OCI-M2 (cell line): ENCODE data around the gene DNAJC2.
"Not testable (repeated sequence)": the region's sequence is repeated elsewhere in the genome, so short reads cannot be mapped to it uniquely, and the experiment has no call there.

Experiments used
- DNase-seq: peaks from one replicate; lab custom pipeline; 2025; ENCODE audit not compliant: unreplicated experiment; lab: John Stamatoyannopoulos, UW

Gene DNAJC2

DNA sequence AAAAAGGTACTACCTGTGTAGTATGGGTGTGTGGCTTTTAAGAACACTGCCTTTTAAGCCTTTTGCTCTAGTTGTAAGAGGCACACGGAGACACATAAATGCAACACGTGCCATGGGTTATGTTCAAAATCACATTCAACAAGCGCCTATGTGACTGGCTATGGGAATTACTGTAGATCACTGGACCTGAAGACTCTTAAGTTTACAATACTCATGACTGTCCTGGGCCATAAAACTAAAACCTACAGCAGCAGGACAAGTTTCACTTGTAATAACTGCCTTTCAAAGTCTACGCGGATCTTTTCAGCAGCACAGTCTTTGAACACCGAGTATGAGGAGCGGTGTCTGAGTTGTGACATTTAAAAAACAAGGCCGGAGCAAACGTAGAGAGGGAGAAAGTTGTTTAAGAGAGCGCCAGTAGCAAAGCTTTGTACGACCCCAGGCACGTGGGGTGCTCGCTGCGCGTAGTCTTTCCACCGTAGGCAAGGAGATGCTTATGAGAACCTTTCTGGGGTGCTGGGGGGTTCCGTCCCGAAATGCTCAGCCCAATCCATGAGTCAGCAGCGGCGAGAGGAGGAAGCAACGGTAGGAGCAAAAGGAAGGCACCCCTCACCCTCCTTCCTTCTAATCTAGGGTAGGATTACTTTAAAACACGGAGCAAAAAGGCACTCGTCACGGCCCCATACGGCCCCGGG, 662 bp downstream of the DNAJC2 start:
- no peak for DNase-seq

DNA sequence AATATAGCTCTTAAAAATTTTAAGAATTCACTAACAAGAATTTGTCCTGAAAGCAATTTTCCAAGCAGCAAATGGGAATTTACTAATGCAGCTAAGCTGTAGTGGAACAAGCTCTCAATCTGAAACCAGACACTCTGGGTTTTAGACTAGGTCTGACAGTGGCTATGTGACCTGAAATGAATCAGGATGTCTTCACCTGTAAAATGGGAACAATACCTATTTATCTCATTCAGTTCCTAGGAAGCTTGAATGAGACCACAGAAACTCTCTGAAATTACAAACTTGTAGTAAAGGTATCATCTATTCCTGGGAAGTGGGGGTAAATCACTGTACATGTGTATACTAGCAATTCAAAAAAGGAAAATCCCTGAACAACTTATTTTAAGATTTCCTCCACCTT, 1.2 kb downstream of the DNAJC2 start:
- DNase-seq = no peak

DNA sequence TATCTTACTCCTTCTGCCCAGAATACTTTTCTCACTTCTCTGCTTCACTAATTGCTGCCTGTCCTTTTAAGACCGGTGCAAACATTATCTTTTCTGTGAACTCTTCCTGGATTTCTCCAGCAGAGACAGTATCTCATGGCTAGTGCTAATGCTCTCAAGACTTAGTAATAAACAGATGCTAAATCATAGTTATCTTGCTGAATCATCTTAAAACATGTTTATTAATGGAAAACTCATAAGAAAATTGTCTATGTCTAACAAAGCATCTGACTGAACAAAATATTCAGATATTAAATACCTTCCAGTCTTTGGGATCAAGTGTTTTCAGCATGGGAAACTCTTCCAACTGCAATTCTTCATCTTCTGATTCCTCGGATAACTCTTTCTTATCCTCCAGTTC, 3.1 kb downstream of the DNAJC2 start:
- no peak for DNase-seq

- DNase-seq = no peak
Observed at GRCh38 chr7:103338864-103339263, 5.7 kb downstream of the DNAJC2 start.

- DNase-seq = no peak
Observed at GRCh38 chr7:103336761-103337160, 7.8 kb downstream of the DNAJC2 start.

DNA sequence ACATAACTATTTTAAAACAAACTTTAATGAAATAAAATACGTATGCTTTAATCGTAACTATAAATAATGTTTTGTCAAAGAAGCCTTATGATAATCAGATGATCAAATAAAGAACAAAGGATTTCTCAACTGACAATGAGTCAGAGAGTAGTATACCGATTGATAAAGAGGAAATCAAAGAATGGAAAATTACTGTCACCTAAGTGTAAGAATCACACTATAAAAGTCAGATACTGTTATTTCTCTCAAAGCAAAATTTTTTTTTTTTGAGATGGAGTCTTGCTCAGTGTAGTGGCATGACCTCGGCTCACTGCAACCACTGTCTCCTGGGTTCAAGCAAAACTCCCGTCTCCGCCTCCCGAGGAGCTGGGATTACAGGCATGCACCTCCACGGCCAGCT, 18.8 kb downstream of the DNAJC2 start:
- DNase-seq = no peak

DNA sequence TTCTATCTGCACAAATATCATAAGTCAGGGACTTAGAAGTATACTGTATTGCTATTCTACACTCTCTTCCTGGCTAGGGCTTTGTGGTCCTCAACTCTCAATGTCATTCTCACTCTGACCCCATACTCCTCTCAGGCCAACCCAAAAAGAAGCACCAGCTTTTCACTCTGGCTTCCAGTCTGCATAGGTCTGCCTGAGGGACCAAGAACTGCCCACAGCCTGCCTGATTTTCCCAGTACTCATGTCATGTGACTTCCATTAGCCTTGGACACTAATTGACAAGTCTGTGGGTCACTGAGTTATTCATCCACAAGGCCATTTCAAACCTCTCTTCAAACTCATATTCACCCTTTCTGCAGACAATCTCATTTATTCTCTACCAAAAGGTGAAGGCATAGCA, 27.6 kb downstream of the DNAJC2 start:
- DNase-seq = no peak

GRCh38 chr7:103316380-103316941, 28.1 kb downstream of the DNAJC2 start:
- DNase-seq = no peak

GRCh38 chr7:103314852-103315251, 29.7 kb downstream of the DNAJC2 start:
- DNase-seq = no peak

- no peak for DNase-seq
Observed at GRCh38 chr7:103307503-103308231, 36.9 kb downstream of the DNAJC2 start.

GRCh38 chr7:103301441-103301840, 43.1 kb downstream of the DNAJC2 start:
- no peak for DNase-seq

DNA sequence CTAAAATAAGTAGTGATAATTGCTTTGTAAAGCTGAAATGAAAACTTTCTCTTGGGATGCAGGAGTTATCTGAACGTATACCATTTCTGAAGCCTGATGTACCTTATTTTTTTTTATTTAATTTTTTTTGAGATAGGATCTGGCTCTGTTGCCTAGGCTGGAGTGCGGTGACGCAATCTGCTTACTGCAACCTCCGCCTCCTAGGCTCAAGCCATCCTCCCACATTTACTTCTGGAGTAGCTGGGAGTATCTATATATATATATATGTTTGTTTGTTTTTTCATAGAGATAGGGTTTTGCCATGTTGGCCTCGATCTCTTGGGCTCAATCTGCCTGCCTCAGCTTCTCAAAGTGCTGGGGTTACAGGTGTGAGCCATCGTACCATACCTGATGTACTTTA, 44.9 kb downstream of the DNAJC2 start:
- DNase-seq = no peak

- DNase-seq = no peak
Observed at GRCh38 chr7:103297837-103298179, 46.8 kb downstream of the DNAJC2 start.

GRCh38 chr7:103296901-103297836, 47.4 kb downstream of the DNAJC2 start, which contains the start of gene PMPCB:
TSS of gene PMPCB (plus strand) at chr7:103297435. CDS start at chr7:103297460, 25 bp downstream.
- peak; percentile 29 for DNase-seq

DNA sequence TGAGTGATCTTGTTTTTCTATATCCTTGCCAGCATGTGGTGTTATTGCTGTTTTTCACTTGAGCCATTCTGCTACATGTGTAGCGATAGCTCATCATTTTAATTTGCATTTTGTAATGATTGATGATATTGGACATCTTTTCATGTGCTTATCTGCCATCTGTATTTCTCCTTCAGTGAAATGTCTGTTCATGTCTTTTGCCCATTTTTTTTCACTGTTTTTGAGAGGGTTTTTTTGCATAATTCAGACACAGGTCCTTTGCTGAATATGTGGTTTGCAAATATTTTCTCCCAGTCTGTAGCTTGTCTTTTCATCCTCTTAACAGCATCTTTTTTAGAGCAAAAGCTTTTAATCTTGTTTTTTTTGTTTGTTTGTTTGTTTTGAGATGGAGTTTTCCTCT, 51.0 kb downstream of the DNAJC2 start:
- no peak for DNase-seq

DNA sequence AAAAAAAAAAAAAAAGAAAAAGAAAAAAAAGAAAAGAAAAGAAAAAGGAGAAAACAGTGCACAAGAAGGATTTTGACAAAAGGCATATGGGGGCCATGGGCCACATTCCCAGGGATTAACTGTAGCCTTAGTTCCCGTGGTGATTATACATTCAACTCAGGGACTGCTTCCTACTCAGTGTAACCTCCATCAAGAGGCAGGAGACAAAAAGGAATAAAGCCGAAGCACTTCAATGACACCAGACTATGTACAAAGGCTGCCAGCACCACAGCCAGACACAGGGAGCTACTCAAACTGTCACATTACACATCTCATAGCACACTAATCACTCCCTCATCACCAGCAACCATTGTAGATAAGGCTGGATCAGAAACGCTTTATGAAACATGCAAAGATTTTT, 52.4 kb downstream of the DNAJC2 start:
- DNase-seq = no peak

- not testable (repeated sequence) for DNase-seq
Observed at GRCh38 chr7:103282802-103283427, 61.7 kb downstream of the DNAJC2 start.

DNA sequence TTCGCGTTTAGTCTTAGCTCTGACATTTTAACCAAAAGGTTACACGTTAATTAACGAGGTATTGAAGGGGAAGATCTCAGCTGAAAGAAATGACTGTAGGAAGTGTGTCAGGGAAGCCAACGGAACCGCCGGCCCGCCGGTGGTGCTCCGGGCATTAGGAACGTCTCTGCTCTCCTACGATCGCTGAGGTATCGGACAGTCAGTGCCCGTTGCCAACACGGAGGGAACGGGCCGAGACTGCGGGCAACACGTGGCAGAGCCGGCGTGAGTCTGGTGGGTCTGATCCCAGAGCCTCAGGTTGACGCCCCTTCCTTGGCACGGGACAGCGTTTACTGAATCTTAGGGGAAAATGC, 63.8 kb downstream of the DNAJC2 start:
- DNase-seq = not testable (repeated sequence)

DNA sequence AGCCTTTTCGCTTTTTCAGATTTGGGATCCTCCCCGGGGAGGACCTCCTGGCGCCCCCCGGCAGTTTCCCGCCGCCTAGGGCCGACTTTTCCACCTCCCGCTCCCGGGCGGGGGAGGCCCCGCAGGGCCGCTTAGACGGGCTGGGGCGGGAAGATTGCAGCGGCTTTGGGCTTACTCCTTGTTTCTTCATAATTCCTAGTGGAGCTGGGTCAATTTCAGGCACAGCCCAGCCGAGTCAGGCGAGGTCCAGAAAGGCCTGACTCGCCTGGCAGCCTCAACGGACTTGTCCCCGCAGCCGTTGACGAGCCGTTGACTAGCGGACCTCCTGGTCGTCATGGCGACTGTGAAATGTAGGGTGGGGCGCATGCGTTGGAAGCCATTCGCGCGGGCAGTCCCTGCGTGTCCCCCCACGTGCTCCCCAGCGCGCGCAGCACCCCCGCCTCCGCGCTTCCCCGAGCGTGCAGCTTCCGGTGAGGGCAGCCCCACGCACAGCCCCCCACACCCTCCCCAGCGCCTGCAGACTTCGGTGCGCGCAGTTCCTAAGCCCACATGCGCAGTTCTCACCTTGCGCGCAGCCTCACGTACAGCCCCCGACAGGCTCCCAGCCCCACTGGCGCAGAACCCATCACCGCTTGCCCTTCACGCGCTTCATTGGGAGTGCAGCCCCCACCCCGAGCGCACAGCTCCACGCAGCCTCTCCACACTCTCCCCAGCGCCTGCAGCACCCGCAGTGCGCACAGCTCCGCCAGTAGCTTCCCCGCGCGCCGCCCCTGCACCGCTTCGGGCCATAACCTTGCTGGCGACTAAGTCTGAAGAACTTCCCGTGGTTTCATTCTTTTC, 64.4 kb downstream of the DNAJC2 start:
- peak; percentile 8 for DNase-seq

GRCh38 chr7:103279636-103279962, 65.0 kb downstream of the DNAJC2 start:
- DNase-seq = not testable (repeated sequence)
